ENCODE results near the gene UBIAD1.

The UBIAD1 gene

DNA sequence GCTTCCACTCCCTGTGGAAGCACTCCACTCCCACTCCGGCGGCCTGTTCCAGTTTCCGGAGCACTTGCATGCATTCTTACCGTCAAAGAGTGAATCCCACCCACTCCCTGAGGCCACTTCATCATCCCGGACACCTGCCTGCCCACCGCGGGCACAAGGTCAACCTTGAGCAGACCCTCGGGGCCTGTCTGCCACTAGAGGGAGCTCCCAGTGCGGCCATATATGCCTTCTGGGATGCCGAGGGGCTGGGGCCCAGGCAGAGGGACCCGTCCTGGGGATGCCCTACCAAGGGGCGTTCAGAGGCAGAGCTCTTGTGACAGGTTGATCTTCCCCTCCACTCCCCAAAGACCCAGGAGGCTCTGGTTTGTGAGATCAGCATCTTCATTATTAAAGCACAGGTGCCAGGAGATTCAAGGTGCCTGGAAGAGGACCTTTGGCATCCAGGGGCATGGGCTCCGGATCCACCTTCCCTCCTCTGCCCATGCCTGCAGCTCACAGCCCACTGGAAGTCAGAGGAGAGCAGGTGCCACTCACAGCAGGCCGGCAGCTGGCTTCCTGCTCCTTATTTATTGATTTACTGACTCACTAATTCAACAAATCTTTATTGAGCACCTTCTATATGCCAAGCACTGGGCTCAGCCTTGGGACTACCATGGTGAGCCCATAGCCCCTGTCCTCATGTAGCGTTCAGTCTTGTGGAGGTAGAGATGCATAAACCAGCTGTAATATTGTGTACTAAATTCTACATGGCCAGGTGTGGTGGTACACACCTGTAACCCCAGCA is 47.3 kb downstream of the UBIAD1 start:
- Mint-ChIP-seq H3K36me3 (ENCODE audit: low read depth) (no peaks in the 10 kb centered on the region), H3K4me3 (no peak overlapping the region), H3K4me1 (peaks cover 44% of the 10 kb centered on the region), H3K9me3 (no peaks in the 10 kb centered on the region), H3K27ac (no peak overlapping the region), H3K27me3 (ENCODE audit: low read depth, poor library complexity) (peaks cover 13% of the 10 kb centered on the region)
- DNase-seq, result peak; percentile 82
- TF ChIP-seq, protein P1, sequence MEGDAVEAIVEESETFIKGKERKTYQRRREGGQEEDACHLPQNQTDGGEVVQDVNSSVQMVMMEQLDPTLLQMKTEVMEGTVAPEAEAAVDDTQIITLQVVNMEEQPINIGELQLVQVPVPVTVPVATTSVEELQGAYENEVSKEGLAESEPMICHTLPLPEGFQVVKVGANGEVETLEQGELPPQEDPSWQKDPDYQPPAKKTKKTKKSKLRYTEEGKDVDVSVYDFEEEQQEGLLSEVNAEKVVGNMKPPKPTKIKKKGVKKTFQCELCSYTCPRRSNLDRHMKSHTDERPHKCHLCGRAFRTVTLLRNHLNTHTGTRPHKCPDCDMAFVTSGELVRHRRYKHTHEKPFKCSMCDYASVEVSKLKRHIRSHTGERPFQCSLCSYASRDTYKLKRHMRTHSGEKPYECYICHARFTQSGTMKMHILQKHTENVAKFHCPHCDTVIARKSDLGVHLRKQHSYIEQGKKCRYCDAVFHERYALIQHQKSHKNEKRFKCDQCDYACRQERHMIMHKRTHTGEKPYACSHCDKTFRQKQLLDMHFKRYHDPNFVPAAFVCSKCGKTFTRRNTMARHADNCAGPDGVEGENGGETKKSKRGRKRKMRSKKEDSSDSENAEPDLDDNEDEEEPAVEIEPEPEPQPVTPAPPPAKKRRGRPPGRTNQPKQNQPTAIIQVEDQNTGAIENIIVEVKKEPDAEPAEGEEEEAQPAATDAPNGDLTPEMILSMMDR (IDR thresholded peaks at IDR 0.05), result peak; percentile 83

DNA sequence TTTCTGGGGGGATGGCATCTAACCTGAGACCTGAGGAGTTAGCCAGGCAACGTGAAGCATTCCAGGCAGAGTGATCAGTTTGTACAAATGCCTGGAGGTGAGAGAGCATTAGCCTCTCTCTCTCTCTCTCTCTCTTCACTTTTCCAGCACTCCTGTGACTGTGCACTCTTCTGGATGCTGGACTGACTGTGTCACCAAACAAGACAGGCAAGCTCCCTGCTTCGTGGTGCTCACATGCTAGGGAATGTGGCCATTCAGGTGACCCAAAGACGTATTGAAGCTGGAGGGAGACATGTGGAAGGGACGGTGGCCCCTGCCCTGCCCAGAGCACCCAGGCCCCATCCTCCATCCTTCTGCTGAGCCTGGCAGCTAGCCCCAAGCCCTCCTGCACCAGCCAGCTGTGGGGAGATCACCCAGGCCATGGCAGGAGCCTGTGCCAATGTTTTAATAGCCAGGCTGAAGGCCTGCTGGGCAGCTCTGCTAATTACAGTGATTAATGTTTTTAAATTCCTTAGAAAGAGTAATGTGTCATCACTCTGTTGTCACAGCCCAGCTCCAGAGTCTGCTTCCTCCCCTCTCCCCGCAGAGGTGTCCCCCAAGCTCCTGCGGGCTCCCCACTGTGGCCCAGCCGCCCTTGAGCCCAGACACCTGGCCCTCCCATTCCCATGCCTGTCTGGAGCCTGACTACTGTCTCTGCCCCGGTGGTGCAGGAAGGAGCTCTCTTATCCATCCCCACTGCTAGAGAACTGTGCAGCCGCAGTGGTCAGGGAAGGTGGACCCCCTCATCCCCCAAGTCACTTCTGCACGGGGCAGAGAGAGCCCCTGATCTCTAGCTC is 48.9 kb downstream of the UBIAD1 start:
- no peak overlapping the region for H3K4me3 Mint-ChIP-seq
- H3K36me3 Mint-ChIP-seq (ENCODE audit: low read depth), result no peaks in the 10 kb centered on the region
- no peaks in the 10 kb centered on the region for H3K9me3 Mint-ChIP-seq
- peaks cover 13% of the 10 kb centered on the region for H3K27me3 Mint-ChIP-seq (ENCODE audit: low read depth, poor library complexity)
- H3K27ac Mint-ChIP-seq, result no peak overlapping the region
- peaks cover 40% of the 10 kb centered on the region for H3K4me1 Mint-ChIP-seq
- TF ChIP-seq, protein P1 (IDR thresholded peaks at IDR 0.05), result no peak
- no peak for DNase-seq

DNA sequence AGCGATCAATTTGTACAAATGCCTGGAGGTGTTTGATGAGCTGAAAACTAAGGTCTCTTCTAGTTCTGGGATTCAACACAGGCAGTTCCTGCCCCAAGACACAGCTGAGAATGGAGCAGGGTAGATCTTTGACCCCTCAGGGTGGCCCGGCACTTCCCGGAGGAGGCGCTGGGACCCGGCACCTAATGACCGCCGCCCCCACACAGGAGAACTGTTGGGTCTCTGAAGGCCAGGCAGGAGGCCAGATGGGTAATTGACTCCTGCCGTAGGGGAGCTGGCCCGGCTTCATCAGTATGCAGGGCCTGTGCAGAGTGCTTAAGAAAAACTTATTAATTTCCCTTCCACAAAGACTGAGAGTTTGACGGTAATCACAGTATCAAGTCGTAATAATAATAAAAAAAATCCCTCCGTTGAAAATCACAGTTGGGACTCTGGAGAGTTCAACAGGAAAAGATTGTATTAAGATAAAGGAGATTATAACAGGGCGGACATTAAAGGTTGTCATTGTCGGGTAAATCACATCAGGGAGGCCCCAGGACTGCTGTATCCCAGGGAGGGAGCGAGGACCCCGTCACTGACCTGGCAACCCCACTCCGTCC is 51.7 kb downstream of the UBIAD1 start:
- TF ChIP-seq, protein P1 (IDR thresholded peaks at IDR 0.05), result no peak
- Mint-ChIP-seq H3K9me3 (no peaks in the 10 kb centered on the region), H3K4me3 (no peak overlapping the region), H3K27me3 (ENCODE audit: low read depth, poor library complexity) (peaks cover 13% of the 10 kb centered on the region), H3K4me1 (peaks cover 60% of the 10 kb centered on the region), H3K36me3 (ENCODE audit: low read depth) (no peaks in the 10 kb centered on the region), H3K27ac (no peak overlapping the region)
- DNase-seq, result no peak

DNA sequence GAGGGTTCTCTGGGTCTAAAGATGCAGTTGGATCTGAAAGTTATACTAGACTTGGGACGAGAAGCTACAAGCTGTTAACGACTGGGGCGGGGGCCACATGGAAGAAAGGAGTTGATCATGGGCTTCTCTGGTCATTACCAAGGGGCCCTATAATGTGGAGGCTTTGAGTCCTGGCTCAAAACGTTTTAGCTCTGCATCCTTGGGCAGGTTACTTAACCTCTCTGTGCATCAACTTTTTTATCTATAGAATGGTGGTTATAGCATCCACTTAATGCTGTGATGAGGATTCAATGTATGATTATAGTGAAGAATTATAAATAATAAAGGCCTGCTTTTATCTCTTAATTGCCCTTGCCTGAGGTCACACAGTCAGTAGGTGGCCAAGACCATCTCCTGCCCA is 53.1 kb downstream of the UBIAD1 start:
- H3K4me1 Mint-ChIP-seq, result peaks cover 57% of the 10 kb centered on the region
- no peaks in the 10 kb centered on the region for H3K9me3 Mint-ChIP-seq
- H3K27ac Mint-ChIP-seq, result no peak overlapping the region
- no peaks in the 10 kb centered on the region for H3K36me3 Mint-ChIP-seq (ENCODE audit: low read depth)
- no peak overlapping the region for H3K4me3 Mint-ChIP-seq
- TF ChIP-seq, protein P1 (IDR thresholded peaks at IDR 0.05), result no peak
- peaks cover 10% of the 10 kb centered on the region for H3K27me3 Mint-ChIP-seq (ENCODE audit: low read depth, poor library complexity)
- no peak for DNase-seq

DNA sequence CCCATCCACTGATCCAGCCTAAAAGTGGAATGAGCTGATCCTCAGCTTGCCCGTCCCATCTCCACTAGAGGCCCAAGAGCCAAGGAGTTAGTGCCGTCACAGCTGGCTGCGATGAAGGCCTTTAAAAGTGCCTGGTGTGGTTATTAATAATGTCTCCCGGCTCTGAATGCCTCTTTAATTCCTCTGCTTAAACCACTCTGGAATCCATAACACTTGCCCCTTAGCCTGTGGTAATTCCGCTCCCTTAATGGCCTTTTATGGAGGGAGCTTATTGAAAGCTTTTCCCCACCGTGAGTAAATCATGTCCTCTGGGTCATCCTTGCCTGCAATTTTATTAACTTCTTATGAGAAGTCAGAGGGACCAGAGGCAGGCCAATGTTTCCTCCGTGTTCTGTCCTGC is 55.4 kb downstream of the UBIAD1 start:
- TF ChIP-seq, protein P1 (IDR thresholded peaks at IDR 0.05), result no peak
- Mint-ChIP-seq H3K4me3 (no peak overlapping the region), H3K36me3 (ENCODE audit: low read depth) (no peaks in the 10 kb centered on the region), H3K27ac (peak overlapping the region; percentile 37), H3K9me3 (no peaks in the 10 kb centered on the region), H3K27me3 (ENCODE audit: low read depth, poor library complexity) (peaks cover 12% of the 10 kb centered on the region), H3K4me1 (peaks cover 63% of the 10 kb centered on the region)
- DNase-seq, result no peak
